Dermis blood vessel endothelial cell (primary cell): Measurements from ENCODE around the gene CEP128. TPM values are rescaled to one million over a fixed set of nuclear protein-coding genes. Genes with fewer than 3 reads are reported as not detected.
A peak's percentile ranks its signal among the peaks of the same experiment; 100 is the strongest.

ENCODE experiments used
- DNase-seq: peaks from one replicate; pipeline ENCODE4 v3.0.0; 2010
- total RNA-seq: library from RNA; depleted of rRNA; stranded (reverse); fragments of >200 nt; gene quantifications from 2 replicates; pipeline ENCODE4 v1.2.3, GENCODE V29; 2014

CEP128 gene
- total RNA-seq, 1 donor from 2014 or later = 4.4 TPM

DNA sequence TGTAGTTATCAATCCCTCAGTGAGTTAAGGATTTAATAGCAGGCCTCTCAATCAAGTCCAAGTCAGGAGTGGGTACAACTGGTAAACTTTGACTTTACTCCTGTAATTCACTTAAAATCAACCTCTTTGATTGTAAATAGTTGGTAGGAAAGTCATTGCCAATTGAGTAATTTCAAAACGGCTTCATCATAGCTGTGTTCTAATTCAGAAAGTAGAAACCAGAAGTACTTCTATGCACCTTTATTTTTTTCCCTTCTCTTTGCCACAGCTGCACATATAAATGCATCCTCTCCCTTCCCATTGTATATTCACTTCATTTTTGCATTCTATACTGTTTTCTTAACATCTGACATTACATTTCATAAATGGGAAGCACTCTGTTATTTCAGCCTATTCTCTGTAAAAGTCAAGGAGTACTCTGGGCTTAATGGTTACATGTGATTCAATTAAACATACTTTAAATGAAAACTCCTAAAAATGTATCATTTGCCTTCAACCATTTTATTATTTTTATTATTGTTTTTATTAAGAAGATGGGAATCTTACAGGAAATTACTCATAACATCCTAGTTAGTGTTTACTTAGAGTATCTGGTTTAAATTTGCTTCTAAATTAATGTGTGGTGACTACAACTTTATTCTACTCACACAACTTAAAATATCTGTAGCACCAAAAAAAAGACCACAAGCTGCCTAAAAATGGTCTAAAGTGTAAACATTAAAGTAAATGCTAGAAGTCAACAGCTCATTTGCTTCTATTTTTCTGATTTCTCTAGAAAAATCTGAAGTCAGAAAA, 171.2 kb downstream of the CEP128 start:
- peak; percentile 11 for DNase-seq

DNA sequence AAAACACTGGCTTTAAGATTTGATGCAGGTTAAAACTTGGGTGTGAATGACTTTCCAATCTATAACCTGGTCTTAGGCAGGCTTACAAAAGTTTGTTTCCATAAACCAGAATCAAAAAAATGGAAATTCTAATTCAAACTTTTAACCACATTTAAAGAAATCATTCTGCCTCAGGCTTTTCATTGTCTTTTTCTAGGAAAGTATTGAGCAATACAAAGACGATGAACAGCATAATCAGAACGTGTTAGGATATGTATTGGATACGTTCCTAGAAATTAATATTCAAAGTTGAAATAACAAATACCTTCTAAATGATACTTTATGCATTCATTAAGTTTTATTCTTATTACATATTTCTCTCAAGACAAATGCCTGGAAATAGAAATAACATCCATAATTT, 172.9 kb downstream of the CEP128 start:
- no peak for DNase-seq

- no peak for DNase-seq
These were observed 176.5 kb downstream of the CEP128 start for GRCh38 chr14:80764921-80765507.

DNA sequence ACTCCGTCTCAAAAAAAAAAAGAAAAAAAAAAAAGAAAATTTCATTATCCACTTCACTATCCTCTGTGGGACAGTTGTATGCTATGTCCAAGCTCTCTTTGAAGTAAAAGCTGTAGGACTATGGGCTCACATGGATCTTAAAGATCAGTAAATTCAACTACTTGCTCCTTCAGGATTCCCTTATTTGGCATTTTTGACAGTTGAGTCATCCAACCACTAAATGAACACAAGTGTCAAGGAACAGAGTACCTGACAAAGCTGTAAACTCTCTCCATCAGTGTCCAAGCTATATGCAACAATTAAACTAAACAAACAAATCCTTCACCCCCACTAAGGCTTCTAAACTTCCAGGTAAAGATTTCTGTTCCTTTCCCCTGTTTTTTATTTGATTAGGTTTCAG, 177.0 kb downstream of the CEP128 start:
- DNase-seq = no peak

GRCh38 chr14:80762641-80763228, 178.8 kb downstream of the CEP128 start:
- no peak for DNase-seq

DNA sequence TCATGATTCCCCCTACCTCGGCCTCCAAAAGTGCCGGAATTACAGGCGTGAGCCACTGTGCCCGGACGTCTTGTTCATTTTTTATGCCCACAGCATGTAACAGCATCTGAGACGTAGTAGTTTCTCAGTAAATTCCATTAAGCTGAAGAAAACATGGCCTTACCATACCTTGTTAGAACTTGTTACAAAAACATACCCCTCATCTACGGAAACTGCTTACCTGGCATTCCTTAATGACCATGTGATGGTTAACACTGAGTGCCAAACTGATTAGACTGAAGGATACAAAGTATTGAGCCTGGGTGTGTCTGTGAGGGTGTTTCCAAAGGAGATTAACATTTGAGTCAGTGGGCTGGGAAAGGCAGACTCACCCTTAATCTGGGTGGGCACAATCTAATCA, 186.8 kb downstream of the CEP128 start:
- no peak for DNase-seq

DNA sequence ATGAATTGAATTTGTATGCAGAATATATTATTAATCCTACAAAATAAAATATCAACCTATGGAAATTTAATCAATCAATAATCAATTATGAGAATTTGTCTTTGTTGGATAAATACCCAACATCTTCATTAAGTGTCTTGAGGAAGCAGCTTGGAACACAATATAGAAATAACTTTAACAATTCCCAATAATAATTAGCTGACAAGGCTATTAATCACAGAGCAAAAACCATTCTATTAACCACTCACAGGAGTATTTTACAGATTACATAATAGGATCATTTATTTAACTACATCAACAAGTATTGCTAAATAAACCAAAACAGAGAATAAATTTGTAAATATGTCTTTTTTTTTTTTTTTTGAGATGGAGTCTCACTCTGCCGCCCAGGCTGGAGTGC, 190.3 kb downstream of the CEP128 start:
- DNase-seq = no peak

DNA sequence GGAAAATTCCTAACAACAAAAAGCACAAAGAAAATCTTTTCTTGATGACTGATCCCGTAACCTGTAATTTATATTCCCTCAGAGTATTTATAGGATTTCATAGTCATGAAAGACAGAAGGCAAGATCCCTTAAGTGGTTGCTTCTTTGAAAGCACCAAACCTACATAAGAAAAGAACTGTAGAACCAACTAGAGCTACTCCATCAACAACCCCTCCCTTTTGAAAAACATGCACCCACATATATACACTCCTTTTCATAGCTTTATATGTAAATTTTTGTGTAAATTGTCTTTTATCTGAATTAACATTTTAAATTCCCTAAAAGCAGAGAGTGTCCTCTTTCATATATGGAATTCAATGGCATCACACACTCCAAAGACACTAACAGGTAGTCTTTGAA, 215.3 kb downstream of the CEP128 start:
- no peak for DNase-seq

DNA sequence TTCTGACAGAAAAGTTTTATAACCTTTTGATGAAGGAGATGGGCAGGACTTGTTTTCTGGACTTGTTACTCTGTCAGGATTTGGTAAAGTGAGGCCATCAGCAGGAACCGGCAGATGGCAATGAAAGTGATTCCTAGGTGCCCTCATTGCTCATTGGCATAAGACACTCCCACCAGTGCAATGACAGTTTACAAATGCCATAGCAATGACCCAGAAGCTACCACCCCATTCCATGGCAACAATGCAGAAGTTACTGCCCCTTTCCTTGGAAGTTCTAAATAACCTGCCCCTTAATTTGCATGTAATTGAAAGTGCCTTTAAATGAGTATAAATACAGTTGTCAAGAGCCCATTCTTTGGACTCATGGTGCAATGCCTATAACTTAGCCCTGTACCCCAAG, 222.6 kb downstream of the CEP128 start:
- DNase-seq = no peak

GRCh38 chr14:80714474-80714873, 227.1 kb downstream of the CEP128 start:
- DNase-seq = no peak

- DNase-seq = no peak
These were observed 228.3 kb downstream of the CEP128 start for GRCh38 chr14:80713076-80713850.

- DNase-seq = no peak
These were observed 236.1 kb downstream of the CEP128 start for GRCh38 chr14:80705241-80705980.

GRCh38 chr14:80700601-80701000, 240.9 kb downstream of the CEP128 start:
- no peak for DNase-seq

- DNase-seq = no peak
These were observed 241.7 kb downstream of the CEP128 start for GRCh38 chr14:80699861-80700260.

- no peak for DNase-seq
These were observed 242.6 kb downstream of the CEP128 start for GRCh38 chr14:80698974-80699373.

DNA sequence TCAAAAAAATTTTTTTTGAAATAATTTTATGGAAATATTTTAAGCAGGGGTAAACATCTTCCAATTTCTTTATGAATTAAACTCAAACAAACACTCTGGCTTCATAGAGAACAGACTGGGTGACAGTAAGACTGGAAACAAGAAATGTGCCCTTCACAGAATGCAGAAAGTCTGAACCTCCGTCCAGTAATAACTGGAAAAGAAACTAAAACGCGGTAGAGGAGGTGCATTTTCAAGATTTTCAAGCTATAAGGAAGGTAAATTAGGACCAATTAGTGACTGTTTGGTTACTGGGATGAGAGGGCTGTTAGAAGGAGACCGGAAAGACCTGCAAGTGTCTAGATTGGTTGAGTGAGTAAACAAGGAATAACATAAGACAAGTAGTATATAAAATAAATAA, 245.7 kb downstream of the CEP128 start:
- no peak for DNase-seq

DNA sequence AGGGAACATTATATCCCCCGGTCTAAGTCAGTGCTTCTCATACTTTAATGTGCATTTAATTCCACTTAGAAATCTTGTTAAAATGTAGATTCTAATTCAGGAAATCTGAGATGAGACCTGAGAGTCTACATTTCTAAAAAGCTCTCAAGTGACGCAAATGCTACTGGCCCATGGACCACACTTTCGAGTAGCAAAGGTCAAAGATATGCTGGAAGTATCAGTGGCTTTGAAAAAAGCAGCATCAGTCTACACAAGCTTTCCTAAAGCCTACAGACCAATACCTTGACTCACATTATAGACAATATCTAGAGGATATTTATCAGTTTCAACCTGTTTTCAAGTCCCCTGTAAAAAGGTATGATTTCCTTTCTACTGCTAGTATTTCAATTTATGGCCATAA, 248.6 kb downstream of the CEP128 start:
- no peak for DNase-seq

- peak; percentile 0 for DNase-seq
These were observed 259.9 kb downstream of the CEP128 start for GRCh38 chr14:80681651-80682050.

- DNase-seq = no peak
These were observed 262.3 kb downstream of the CEP128 start for GRCh38 chr14:80679273-80679672.

GRCh38 chr14:80678436-80678835, 263.1 kb downstream of the CEP128 start:
- DNase-seq = peak; percentile 2

DNA sequence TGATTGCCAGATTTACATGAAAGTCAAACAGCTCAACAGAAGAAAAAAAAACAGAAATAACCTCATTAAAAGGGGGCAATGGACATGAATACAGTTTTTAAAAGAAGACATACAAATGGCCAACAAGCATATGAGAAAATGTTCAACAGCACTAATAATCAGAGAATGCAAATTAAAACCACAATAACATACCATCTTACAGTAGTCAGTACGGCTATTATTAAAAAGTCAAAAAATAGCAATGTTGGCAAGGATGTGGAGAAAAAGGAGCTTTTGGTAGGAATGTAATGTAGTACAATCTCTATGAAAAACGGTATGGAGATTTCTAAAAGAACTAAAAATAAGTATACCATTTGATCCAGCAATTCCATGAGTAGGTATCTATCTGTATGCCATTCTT, 272.1 kb downstream of the CEP128 start:
- no peak for DNase-seq

GRCh38 chr14:80664576-80664975, 277.0 kb downstream of the CEP128 start:
- peak; percentile 51 for DNase-seq

DNA sequence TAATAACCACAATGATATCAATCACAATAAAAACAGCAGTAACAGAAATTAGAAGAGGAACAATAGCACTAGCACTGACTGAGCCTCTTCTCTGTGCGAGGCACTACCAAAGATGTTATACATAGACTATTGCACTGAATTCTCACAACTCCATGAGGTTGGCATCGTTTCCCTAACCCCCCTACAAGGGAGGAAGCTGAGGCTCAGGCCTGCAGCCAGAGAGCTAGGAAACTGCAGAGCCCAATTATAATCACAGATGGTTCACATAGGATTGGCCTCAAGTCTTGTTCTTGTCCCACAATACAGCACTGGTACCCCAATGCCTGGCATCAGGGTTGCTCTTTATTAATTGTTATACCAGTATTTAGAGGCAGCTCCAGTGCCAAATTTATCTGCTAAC, 278.0 kb downstream of the CEP128 start:
- no peak for DNase-seq
